RWPE2 (cell line): Measurements from ENCODE around the gene RPS23.

Experiments
- ATAC-seq: fragments of 200-7000 bp; cut with Tn5 transposase; 3 replicates; pipeline ENCODE4 v1.9.1; 2021; ENCODE audit warnings: low read depth
- DNase-seq: peaks from one replicate; pipeline ENCODE4 v3.0.0-alpha.2; 2020; ENCODE audit warnings: low spot score
- H3K27ac ChIP-seq: fragments of 450-650 bp; 2 replicates; pipeline ENCODE4 v1.5.1; 2017; ENCODE audit warnings: mild to moderate bottlenecking; ENCODE audit not compliant: poor library complexity, severe bottlenecking
- H3K27me3 ChIP-seq: fragments of 250-450 bp; sonication (Bioruptor Pico); 2 replicates; pipeline ENCODE4 v1.5.1; 2021; ENCODE audit warnings: mild to moderate bottlenecking, moderate library complexity; ENCODE audit not compliant: insufficient read depth, poor library complexity, severe bottlenecking
- H3K36me3 ChIP-seq: fragments of 250-450 bp; sonication (Bioruptor Pico); 2 replicates; pipeline ENCODE4 v1.5.1; 2020; ENCODE audit warnings: low read depth, mild to moderate bottlenecking, moderate library complexity
- H3K4me1 ChIP-seq: fragments of 250-450 bp; sonication (Bioruptor Pico); 2 replicates; pipeline ENCODE4 v1.5.1; 2021; ENCODE audit warnings: mild to moderate bottlenecking, moderate library complexity; ENCODE audit not compliant: insufficient read depth, poor library complexity, severe bottlenecking
- H3K4me3 ChIP-seq: fragments of 250-450 bp; sonication (Bioruptor Pico); 2 replicates; pipeline ENCODE4 v1.5.1; 2021; ENCODE audit warnings: mild to moderate bottlenecking, moderate library complexity; ENCODE audit not compliant: severe bottlenecking
- H3K9me3 ChIP-seq: fragments of 250-450 bp; sonication (Bioruptor Pico); 2 replicates; pipeline ENCODE4 v1.5.1; 2021; ENCODE audit warnings: mild to moderate bottlenecking, moderate library complexity; ENCODE audit not compliant: severe bottlenecking
- TF ChIP-seq, protein P1 (sequence below): fragments of 450-650 bp; IDR thresholded peaks from one replicate; pipeline ENCODE4 v1.5.1; 2017; ENCODE audit warnings: mild to moderate bottlenecking, moderate library complexity; ENCODE audit not compliant: poor library complexity, severe bottlenecking

Gene RPS23

DNA sequence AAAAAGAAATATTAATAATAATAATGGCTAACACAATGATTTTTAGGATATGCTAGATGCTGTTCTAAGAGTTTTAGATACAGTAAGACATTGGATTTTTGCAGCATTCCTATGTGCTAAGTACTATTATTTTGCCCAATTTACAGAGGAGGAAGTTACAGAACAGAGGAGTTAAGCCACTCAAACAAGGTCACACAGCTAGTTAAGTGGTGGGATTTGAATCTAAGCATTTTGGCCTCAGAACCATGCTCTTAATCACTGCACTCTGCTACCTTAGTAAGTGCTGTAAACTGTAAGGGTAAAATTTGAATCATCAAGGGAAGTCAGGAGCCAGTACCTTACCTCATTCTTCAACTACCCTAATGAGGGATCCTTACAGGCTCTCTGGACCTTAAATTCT, 25.4 kb downstream of the RPS23 start:
- Histone ChIP-seq H3K9me3 (no peaks in the 10 kb centered on the region), H3K4me3 (no peak overlapping the region), H3K27ac (no peak overlapping the region), H3K36me3 (no peaks in the 10 kb centered on the region), H3K27me3 (no peaks in the 10 kb centered on the region), H3K4me1 (no peaks in the 10 kb centered on the region)
- ATAC-seq (no peak), DNase-seq (no peak)
- TF ChIP-seq, protein P1, sequence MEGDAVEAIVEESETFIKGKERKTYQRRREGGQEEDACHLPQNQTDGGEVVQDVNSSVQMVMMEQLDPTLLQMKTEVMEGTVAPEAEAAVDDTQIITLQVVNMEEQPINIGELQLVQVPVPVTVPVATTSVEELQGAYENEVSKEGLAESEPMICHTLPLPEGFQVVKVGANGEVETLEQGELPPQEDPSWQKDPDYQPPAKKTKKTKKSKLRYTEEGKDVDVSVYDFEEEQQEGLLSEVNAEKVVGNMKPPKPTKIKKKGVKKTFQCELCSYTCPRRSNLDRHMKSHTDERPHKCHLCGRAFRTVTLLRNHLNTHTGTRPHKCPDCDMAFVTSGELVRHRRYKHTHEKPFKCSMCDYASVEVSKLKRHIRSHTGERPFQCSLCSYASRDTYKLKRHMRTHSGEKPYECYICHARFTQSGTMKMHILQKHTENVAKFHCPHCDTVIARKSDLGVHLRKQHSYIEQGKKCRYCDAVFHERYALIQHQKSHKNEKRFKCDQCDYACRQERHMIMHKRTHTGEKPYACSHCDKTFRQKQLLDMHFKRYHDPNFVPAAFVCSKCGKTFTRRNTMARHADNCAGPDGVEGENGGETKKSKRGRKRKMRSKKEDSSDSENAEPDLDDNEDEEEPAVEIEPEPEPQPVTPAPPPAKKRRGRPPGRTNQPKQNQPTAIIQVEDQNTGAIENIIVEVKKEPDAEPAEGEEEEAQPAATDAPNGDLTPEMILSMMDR: no peak

DNA sequence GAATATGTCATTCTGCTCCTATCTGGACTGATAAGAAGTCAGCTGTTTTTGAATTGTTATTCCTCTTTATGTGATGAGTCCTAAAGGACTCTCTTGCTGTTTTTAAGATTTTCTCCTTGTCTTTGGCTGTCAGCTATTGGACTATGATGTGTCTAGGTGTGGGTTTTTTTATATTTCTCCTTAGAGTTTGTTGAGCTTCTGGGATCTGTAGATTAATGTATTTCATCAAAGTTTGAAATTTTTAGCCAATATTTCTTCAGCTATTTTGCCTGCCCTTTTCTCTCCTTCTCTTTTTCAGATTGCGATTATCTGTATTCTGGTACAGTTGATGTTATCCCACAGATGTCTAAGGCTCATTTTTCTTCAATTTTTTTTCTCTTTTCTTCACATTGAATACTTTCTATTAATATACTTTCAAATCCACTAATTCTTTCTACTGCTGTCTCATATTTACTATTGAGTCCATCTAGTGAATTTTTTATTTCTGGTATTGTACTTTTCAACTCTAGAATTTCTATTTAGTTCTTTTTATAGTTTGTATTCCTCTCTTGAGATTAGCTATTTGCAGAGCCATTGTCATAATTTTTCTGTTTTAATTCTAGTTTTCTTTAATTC, 31.1 kb downstream of the RPS23 start:
- Histone ChIP-seq H3K4me3 (no peak overlapping the region), H3K27ac (no peak overlapping the region), H3K27me3 (no peaks in the 10 kb centered on the region), H3K9me3 (peaks cover 9% of the 10 kb centered on the region), H3K36me3 (no peaks in the 10 kb centered on the region), H3K4me1 (no peaks in the 10 kb centered on the region)
- ATAC-seq (no peak), DNase-seq (no peak)
- TF ChIP-seq, protein P1: no peak

DNA sequence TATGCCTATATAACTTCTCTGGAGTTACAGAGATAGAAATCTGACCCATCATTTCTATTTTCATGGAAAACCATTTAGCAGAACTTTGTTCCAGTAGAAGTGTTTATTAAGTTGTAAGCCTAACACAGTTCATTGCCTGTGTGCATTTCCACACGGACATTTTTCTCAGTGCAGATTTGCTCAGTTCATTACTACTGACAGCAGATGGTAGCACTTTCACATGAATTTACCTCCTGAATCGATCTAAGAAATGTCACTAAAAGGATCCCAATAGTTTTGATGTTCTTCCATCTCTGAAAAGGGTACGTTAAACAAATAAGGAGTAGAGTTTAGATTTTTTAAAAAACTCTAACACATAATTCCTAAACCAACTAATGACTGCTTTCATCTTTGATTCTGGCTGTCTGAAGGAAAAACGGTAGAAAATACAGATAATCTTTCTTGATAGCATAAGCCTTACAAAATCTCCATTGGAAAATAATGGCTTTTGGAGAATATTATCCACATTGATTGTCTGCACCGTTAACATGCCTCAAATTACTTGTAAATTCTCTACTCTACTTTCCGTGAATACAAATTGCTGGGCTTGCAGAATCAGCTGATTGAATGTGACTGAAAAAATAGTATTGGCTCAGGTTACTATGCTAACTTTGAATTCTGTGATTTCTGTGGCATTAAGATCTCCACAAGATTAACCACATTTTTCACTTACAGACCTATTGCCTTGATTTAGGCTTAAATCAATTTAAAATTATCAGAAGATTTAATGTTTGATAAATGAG, 33.1 kb downstream of the RPS23 start:
- H3K9me3 ChIP-seq: peaks cover 9% of the 10 kb centered on the region
- no peak overlapping the region for H3K27ac ChIP-seq
- TF ChIP-seq, protein P1: no peak
- H3K4me3 ChIP-seq: no peak overlapping the region
- no peak for ATAC-seq
- H3K4me1 ChIP-seq: no peaks in the 10 kb centered on the region
- DNase-seq: no peak
- H3K27me3 ChIP-seq: no peaks in the 10 kb centered on the region
- H3K36me3 ChIP-seq: no peaks in the 10 kb centered on the region

DNA sequence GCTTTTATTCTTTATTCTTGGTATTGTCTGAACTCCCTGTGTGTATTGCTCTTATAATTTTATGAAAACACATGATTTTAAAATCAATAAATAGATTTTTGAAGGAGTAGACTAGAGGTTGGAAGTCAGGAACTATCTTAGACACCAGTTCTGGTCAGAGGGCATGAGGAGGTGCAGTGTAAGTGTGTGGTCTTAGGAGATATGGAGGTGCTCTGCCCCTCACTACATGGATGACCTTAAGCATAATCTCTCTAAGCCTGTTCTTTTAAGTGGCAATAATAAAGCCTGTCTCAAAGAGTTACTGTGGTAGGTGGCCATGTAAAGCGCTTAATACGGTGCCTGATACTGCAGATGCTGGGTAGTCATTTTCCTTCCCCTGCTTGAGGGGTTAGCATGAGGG, 34.0 kb downstream of the RPS23 start:
- Histone ChIP-seq H3K9me3 (peaks cover 9% of the 10 kb centered on the region), H3K4me3 (no peak overlapping the region), H3K36me3 (no peaks in the 10 kb centered on the region), H3K27ac (no peak overlapping the region), H3K4me1 (no peaks in the 10 kb centered on the region), H3K27me3 (no peaks in the 10 kb centered on the region)
- DNase-seq (no peak), ATAC-seq (no peak)
- TF ChIP-seq, protein P1: no peak

DNA sequence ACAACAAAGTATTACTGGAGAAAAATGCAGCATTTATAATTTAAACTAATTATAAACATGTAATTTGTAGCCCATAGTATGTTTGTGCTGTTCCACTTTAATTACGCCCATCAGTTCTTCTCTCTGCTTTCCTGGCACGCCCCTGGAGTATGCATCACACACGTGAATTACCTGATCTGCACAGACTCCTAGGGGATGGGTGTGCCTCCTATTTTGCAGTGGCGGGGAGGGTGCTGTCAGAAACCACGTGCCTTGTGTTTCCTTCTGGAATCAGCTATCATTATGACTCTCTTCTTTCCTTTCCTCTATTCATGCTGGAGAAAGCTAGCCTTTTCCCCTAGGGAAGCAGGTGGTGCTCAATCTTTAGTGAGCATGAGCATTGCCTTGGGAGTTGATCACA, 43.3 kb downstream of the RPS23 start:
- peak; percentile 72; the same call in 2 of the 3 replicates for ATAC-seq
- no peaks in the 10 kb centered on the region for H3K9me3 ChIP-seq
- TF ChIP-seq, protein P1: no peak

More for the DNA sequence above, 43.3 kb downstream of the RPS23 start:
- no peak overlapping the region for H3K4me3 ChIP-seq
- H3K27me3 ChIP-seq: no peaks in the 10 kb centered on the region
- H3K36me3 ChIP-seq: no peaks in the 10 kb centered on the region
- no peak overlapping the region for H3K27ac ChIP-seq
- DNase-seq: no peak
- no peaks in the 10 kb centered on the region for H3K4me1 ChIP-seq
